ENCODE measurements around the gene PCGF5.
A peak's percentile ranks its signal among the peaks of the same experiment; 100 is the strongest.

Gene PCGF5

GRCh38 chr10:91328320-91328984 lies 108.0 kb downstream of the PCGF5 start (continued):
- no peak for TF ChIP-seq ZNF140 (tag by site-specific recombination; IDR thresholded peaks at IDR 0.05)
- TF ChIP-seq MEIS1 (CRISPR knock-in tag; IDR thresholded peaks at IDR 0.05; ENCODE audit: borderline replicate concordance) = no peak
- TF ChIP-seq ZNF18 (tag by site-specific recombination; IDR thresholded peaks at IDR 0.05) = no peak
- peak; percentile 60; the same call in 1 of the 2 replicates for TF ChIP-seq ZNF184 (tag by site-specific recombination; IDR thresholded peaks at IDR 0.05)
- TF ChIP-seq ZNF473 (tag by site-specific recombination; IDR thresholded peaks at IDR 0.05) = no peak
- no peak for TF ChIP-seq ZNF155 (tag by site-specific recombination; IDR thresholded peaks at IDR 0.05)
- no peak for TF ChIP-seq ZBTB6 (tag by site-specific recombination; IDR thresholded peaks at IDR 0.05)
- TF ChIP-seq ZIC2 (tag by site-specific recombination; IDR thresholded peaks at IDR 0.05) = no peak
- peak; percentile 59 for TF ChIP-seq ZNF629 (tag by site-specific recombination; IDR thresholded peaks at IDR 0.05)
- no peak for TF ChIP-seq ZBTB48 (tag by site-specific recombination; IDR thresholded peaks at IDR 0.05)
- no peak for TF ChIP-seq TCF7L2 (IDR thresholded peaks at IDR 0.05; ENCODE audit: borderline replicate concordance, low read depth, low read length)
- TF ChIP-seq ZNF645 (tag by site-specific recombination; IDR thresholded peaks at IDR 0.05) = no peak
- no peak for TF ChIP-seq HOXD13 (CRISPR knock-in tag; IDR thresholded peaks at IDR 0.05; ENCODE audit: borderline replicate concordance)
- TF ChIP-seq ZNF571 (tag by site-specific recombination; IDR thresholded peaks at IDR 0.05) = no peak
- no peak for TF ChIP-seq ZBTB21 (tag by site-specific recombination; IDR thresholded peaks at IDR 0.05)
- TF ChIP-seq KLF17 (tag by site-specific recombination; IDR thresholded peaks at IDR 0.05) = no peak
- TF ChIP-seq ZNF366 (tag by site-specific recombination; conservative IDR thresholded peaks at IDR 0.05) = no peak
- TF ChIP-seq ZNF223 (tag by site-specific recombination; IDR thresholded peaks at IDR 0.05) = no peak
- TF ChIP-seq KLF16 (tag by site-specific recombination; IDR thresholded peaks at IDR 0.05) = no peak
- no peak for TF ChIP-seq ZNF19 (tag by site-specific recombination; IDR thresholded peaks at IDR 0.05; ENCODE audit: low read depth)
- peak; percentile 79 for TF ChIP-seq SETDB1 (IDR thresholded peaks at IDR 0.05; ENCODE audit: insufficient read length, low read length)
- TF ChIP-seq ZBTB49 (tag by site-specific recombination; IDR thresholded peaks at IDR 0.05; ENCODE audit: low read depth) = no peak
- no peak for TF ChIP-seq ZBTB17 (tag by site-specific recombination; IDR thresholded peaks at IDR 0.05)
- TF ChIP-seq ZNF398 (tag by site-specific recombination; IDR thresholded peaks at IDR 0.05) = no peak
- TF ChIP-seq PRDM4 (tag by site-specific recombination; IDR thresholded peaks at IDR 0.05) = peak; percentile 44; the same call in 1 of the 2 replicates
- no peak for TF ChIP-seq ZNF514 (tag by site-specific recombination; IDR thresholded peaks at IDR 0.05)
- TF ChIP-seq ZNF16 (tag by site-specific recombination; IDR thresholded peaks at IDR 0.05; ENCODE audit: low read depth) = no peak

All from HEK293 (cell line).